Measurements from ENCODE around the gene PROS1.

DNA sequence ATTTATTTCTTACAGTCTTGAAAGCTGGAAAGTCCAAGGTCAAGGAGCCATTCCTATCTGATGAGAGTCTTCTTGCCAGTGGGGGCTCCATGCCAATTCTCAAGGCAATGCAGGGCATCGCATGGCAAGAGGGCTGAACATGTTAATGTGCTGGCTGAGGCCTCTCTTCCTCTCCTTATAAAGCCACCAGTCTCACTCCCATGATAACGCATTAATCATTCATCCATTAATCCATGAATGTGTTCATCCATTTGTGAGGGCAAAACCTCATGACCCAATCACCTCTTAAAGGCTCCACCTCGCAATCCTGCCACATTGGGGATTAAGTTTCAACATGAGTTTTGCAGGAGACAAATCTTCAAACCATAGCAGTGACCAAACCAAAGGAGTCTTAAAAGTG lies 118.3 kb downstream of the PROS1 start:
- TF ChIP-seq, protein P1, sequence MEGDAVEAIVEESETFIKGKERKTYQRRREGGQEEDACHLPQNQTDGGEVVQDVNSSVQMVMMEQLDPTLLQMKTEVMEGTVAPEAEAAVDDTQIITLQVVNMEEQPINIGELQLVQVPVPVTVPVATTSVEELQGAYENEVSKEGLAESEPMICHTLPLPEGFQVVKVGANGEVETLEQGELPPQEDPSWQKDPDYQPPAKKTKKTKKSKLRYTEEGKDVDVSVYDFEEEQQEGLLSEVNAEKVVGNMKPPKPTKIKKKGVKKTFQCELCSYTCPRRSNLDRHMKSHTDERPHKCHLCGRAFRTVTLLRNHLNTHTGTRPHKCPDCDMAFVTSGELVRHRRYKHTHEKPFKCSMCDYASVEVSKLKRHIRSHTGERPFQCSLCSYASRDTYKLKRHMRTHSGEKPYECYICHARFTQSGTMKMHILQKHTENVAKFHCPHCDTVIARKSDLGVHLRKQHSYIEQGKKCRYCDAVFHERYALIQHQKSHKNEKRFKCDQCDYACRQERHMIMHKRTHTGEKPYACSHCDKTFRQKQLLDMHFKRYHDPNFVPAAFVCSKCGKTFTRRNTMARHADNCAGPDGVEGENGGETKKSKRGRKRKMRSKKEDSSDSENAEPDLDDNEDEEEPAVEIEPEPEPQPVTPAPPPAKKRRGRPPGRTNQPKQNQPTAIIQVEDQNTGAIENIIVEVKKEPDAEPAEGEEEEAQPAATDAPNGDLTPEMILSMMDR (IDR thresholded peaks at IDR 0.05; ENCODE audit: borderline replicate concordance, extremely low read depth, low read length, poor library complexity, severe bottlenecking): no peak
- TF ChIP-seq EZH2 (IDR thresholded peaks at IDR 0.05; ENCODE audit: borderline replicate concordance, low read depth, low read length, severe bottlenecking): no peak

Data from DND-41 (cell line).